ENCODE data around the gene MAOB. TPM values are rescaled to one million over a fixed set of nuclear protein-coding genes. Genes with fewer than 3 reads are reported as not detected.

The MAOB gene
- total and polyA plus RNA-seq, 9 of the 15 experiments (the other 6 are each of a cell fraction or from before 2014, with no cell fraction given), result 0.05 to 0.09 TPM; not detected in 7

DNA sequence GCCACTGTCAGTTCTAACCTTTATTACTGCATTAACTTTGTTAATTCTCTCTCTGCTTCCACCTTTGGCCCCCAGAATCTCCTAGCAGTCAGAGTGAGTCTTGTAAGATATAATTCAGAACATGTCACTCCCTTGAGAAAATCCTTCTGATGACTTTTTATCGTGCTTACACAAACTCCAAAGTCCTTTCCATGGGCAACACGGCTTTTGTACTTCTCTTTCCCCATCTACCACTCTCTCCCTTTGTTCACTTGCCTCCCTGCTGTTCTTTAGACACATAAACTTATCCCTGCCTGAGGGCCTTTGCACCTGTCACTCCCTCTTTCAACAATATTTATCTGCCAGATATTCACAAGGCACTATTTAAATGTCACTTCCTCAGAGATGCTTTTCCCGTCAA is 64.8 kb downstream of the MAOB start:
- BruUV-seq (replicated peaks), result no TSS peak
- Histone ChIP-seq H3K79me2 (ENCODE audit: control insufficient read depth, insufficient read depth, low read length) (no peaks in the 10 kb centered on the region), H3K4me3 (no peak overlapping the region), H3K9me1 (ENCODE audit: control insufficient read depth, insufficient read depth, low read length) (no peaks in the 10 kb centered on the region), H2AFZ (ENCODE audit: low read depth, low read length) (no peak overlapping the region), H3K27me3 (ENCODE audit: control insufficient read depth in 2 of 2, insufficient read depth in 2 of 2, low read length in 2 of 2) (no peaks in the 10 kb centered on the region), H3K27ac (ENCODE audit: extremely low read depth, low read depth, low read length) (no peak overlapping the region), H3K36me3 (ENCODE audit: control insufficient read depth, insufficient read depth, low read length) (no peaks in the 10 kb centered on the region), H3K4me1 (replicated peaks in 1 of 2; ENCODE audit: control insufficient read depth in 2 of 2, insufficient read depth in 2 of 2, low read length in 2 of 2) (no peaks in the 10 kb centered on the region), H4K20me1 (replicated peaks; ENCODE audit: control insufficient read depth, insufficient read depth, low read length) (no peaks in the 10 kb centered on the region), H3K9ac (ENCODE audit: insufficient read depth in 1 of 2, low read depth in 2 of 2, low read length in 2 of 2) (no peak overlapping the region), H3K4me2 (ENCODE audit: insufficient read depth, low read length) (no peak overlapping the region), H3K9me3 (replicated peaks; ENCODE audit: control insufficient read depth, insufficient read depth, low read depth, low read length) (no peaks in the 10 kb centered on the region)
- no peak for ATAC-seq
- POLR2A ChIA-PET, result no interaction called here
- no peak for DNase-seq (ENCODE audit: extremely low read depth in 1 of 4, low spot score in 3 of 4)
- TF ChIP-seq CBX1 (IDR thresholded peaks at IDR 0.05; ENCODE audit: low read depth), result no peak
- no peak for TF ChIP-seq TGIF2 (CRISPR knock-in tag; IDR thresholded peaks at IDR 0.05)
- no peak for TF ChIP-seq ZNF766 (CRISPR knock-in tag; conservative IDR thresholded peaks at IDR 0.05)
- no peak for TF ChIP-seq ZNF217 (CRISPR knock-in tag; IDR thresholded peaks at IDR 0.05)
- TF ChIP-seq TAF9B (IDR thresholded peaks at IDR 0.05; ENCODE audit: partially characterized antibody), result no peak
- no peak for TF ChIP-seq MCM2 (IDR thresholded peaks at IDR 0.05; ENCODE audit: low read depth)
- TF ChIP-seq KDM1A (IDR thresholded peaks at IDR 0.05), result no peak
- TF ChIP-seq STAT5B (CRISPR knock-in tag; IDR thresholded peaks at IDR 0.05), result no peak
- TF ChIP-seq CHD1 (IDR thresholded peaks at IDR 0.05; ENCODE audit: low read length), result no peak
- TF ChIP-seq PURB (CRISPR knock-in tag; IDR thresholded peaks at IDR 0.05; ENCODE audit: low read depth), result no peak
- TF ChIP-seq, protein P1, sequence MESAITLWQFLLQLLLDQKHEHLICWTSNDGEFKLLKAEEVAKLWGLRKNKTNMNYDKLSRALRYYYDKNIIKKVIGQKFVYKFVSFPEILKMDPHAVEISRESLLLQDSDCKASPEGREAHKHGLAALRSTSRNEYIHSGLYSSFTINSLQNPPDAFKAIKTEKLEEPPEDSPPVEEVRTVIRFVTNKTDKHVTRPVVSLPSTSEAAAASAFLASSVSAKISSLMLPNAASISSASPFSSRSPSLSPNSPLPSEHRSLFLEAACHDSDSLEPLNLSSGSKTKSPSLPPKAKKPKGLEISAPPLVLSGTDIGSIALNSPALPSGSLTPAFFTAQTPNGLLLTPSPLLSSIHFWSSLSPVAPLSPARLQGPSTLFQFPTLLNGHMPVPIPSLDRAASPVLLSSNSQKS (CRISPR knock-in tag; IDR thresholded peaks at IDR 0.05), result no peak
- TF ChIP-seq LEF1 (IDR thresholded peaks at IDR 0.05), result no peak
- TF ChIP-seq CHD4 (IDR thresholded peaks at IDR 0.05; ENCODE audit: insufficient read depth, insufficient replicate concordance, low read depth, low read length, poor library complexity, severe bottlenecking), result no peak
- TF ChIP-seq ZNF57 (CRISPR knock-in tag; IDR thresholded peaks at IDR 0.05), result no peak
- TF ChIP-seq PHF21A (IDR thresholded peaks at IDR 0.05; ENCODE audit: borderline replicate concordance, low read depth), result no peak
- TF ChIP-seq, protein P2, sequence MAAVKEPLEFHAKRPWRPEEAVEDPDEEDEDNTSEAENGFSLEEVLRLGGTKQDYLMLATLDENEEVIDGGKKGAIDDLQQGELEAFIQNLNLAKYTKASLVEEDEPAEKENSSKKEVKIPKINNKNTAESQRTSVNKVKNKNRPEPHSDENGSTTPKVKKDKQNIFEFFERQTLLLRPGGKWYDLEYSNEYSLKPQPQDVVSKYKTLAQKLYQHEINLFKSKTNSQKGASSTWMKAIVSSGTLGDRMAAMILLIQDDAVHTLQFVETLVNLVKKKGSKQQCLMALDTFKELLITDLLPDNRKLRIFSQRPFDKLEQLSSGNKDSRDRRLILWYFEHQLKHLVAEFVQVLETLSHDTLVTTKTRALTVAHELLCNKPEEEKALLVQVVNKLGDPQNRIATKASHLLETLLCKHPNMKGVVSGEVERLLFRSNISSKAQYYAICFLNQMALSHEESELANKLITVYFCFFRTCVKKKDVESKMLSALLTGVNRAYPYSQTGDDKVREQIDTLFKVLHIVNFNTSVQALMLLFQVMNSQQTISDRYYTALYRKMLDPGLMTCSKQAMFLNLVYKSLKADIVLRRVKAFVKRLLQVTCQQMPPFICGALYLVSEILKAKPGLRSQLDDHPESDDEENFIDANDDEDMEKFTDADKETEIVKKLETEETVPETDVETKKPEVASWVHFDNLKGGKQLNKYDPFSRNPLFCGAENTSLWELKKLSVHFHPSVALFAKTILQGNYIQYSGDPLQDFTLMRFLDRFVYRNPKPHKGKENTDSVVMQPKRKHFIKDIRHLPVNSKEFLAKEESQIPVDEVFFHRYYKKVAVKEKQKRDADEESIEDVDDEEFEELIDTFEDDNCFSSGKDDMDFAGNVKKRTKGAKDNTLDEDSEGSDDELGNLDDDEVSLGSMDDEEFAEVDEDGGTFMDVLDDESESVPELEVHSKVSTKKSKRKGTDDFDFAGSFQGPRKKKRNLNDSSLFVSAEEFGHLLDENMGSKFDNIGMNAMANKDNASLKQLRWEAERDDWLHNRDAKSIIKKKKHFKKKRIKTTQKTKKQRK (IDR thresholded peaks at IDR 0.05; ENCODE audit: borderline replicate concordance, low read depth, low read length), result no peak
- no peak for TF ChIP-seq JUN (IDR thresholded peaks at IDR 0.05; ENCODE audit: borderline replicate concordance, low read depth, low read length)
- TF ChIP-seq JUN (CRISPR knock-in tag; IDR thresholded peaks at IDR 0.05; ENCODE audit: borderline replicate concordance), result no peak
- no peak for FAIRE-seq
- intact Hi-C loops (cut with micrococcal nuclease) (no loop called here), in situ Hi-C loops (cut with MboI) (no loop called here)
- WGBS (ENCODE audit: insufficient coverage, low coverage, missing lambda C conversion rate), result 0% methylated on average over 3 of the region's 3 CpGs
- CTCF ChIA-PET (ENCODE audit: low intra/inter-chr PET ratio), result no interaction called here

Data from K562 (cell line).